GM12878 (cell line): ENCODE results near the gene PDZRN3. TPM values are rescaled to one million over a fixed set of nuclear protein-coding genes. Genes with fewer than 3 reads are reported as not detected.

Experiments used
- ATAC-seq: fragments of 200-7000 bp; cut with Tn5 transposase; 3 replicates; pipeline ENCODE4 v1.9.1; 2020; ENCODE audit warnings: mild to moderate bottlenecking, moderate library complexity
- BruUV-seq: library from RNA; stranded (reverse); fragments of 400-500 nt; replicated peaks from 2 replicates; lab custom pipeline; 2021; lab: Mats Ljungman, UMichigan
- CTCF ChIA-PET: fragments of 300-600 bp; sonication (Branson Sonifier 250); formaldehyde crosslinking; extraction: SDS; loops from one replicate; lab custom pipeline; 2021; ENCODE audit warnings: inconsistent platforms; lab: Yijun Ruan, JAX
- POLR2A ChIA-PET: fragments of 350-600 bp; formaldehyde crosslinking; extraction: SDS; loops from one replicate; lab custom pipeline; 2021; ENCODE audit warnings: inconsistent platforms; lab: Charles Lee
- RAD21 ChIA-PET: fragments of 300-600 bp; sonication (Branson Sonifier 250); formaldehyde crosslinking; loops from one replicate; lab custom pipeline; 2023; ENCODE audit warnings: antibody characterized with exemption; ENCODE audit not compliant: unreplicated experiment; lab: Charles Lee
- SMC1A ChIA-PET: fragments of 300-600 bp; sonication (Branson Sonifier 250); formaldehyde crosslinking; loops from one replicate; lab custom pipeline; 2023; ENCODE audit not compliant: unreplicated experiment, uncharacterized antibody; lab: Charles Lee
- DNase-seq: peaks from one replicate; pipeline ENCODE4 v3.0.0-alpha.2; 2011; ENCODE audit warnings: low read depth, low spot score
- FAIRE-seq: peaks from 3 replicates; lab custom pipeline; 2011; peaks lifted over from hg19 to GRCh38; lab: Jason Lieb, UNC
- H2AFZ ChIP-seq: 2 replicates; pipeline ENCODE4 v1.6.0; 2011; ENCODE audit warnings: low read depth, low read length, control low read depth; ENCODE audit not compliant: control insufficient read depth
- H3K27ac ChIP-seq: 2 replicates; pipeline ENCODE4 v1.5.1; 2011; ENCODE audit warnings: control low read depth; ENCODE audit not compliant: control insufficient read depth, insufficient read depth
- H3K27me3 ChIP-seq, 2 experiments: replicated peaks in 1 of 2; 2 replicates each; pipeline versions ENCODE4 v1.6.0 to v1.6.1; 2011; ENCODE audit warnings: low read length in 1 of 2; ENCODE audit not compliant: control insufficient read depth in 2 of 2, insufficient read depth in 2 of 2
- H3K36me3 ChIP-seq, 2 experiments: 2 replicates each; pipeline ENCODE4 v1.5.1; 2011; ENCODE audit warnings: low read length in 1 of 2; ENCODE audit not compliant: control insufficient read depth in 2 of 2, insufficient read depth in 2 of 2
- H3K4me1 ChIP-seq: 2 replicates; pipeline ENCODE4 v1.6.1; 2011; ENCODE audit warnings: mild to moderate bottlenecking, low read length, moderate library complexity, mixed read lengths; ENCODE audit not compliant: control insufficient read depth, insufficient read depth
- H3K4me2 ChIP-seq: 2 replicates; pipeline ENCODE4 v1.6.0; 2011; ENCODE audit warnings: control low read depth; ENCODE audit not compliant: control insufficient read depth, insufficient read depth
- H3K4me3 ChIP-seq: fragments of 200-600 bp; sonication (generic); 2 replicates; pipeline ENCODE4 v1.5.1; 2016
- H3K79me2 ChIP-seq: 2 replicates; pipeline ENCODE4 v1.6.0; 2011; ENCODE audit warnings: low read length; ENCODE audit not compliant: control insufficient read depth, insufficient read depth
- H3K9ac ChIP-seq: 2 replicates; pipeline ENCODE4 v1.8.0; 2011; ENCODE audit warnings: low read length, control low read depth, mixed read lengths; ENCODE audit not compliant: control insufficient read depth, insufficient read depth
- H3K9me3 ChIP-seq: replicated peaks from 3 replicates; pipeline ENCODE4 v1.5.1; 2011; ENCODE audit warnings: mild to moderate bottlenecking, low read length; ENCODE audit not compliant: control insufficient read depth, insufficient read depth
- H4K20me1 ChIP-seq: 2 replicates; pipeline ENCODE4 v1.6.0; 2011; ENCODE audit not compliant: control insufficient read depth, insufficient read depth
- CHD4 ChIP-seq: fragments of 200-600 bp; sonication (generic); IDR thresholded peaks from 2 replicates; pipeline ENCODE4 v1.6.1; 2016; ENCODE audit warnings: mild to moderate bottlenecking
- FOXK2 ChIP-seq: fragments of 450-650 bp; IDR thresholded peaks from 2 replicates; pipeline ENCODE4 v1.6.1; 2017; ENCODE audit warnings: mild to moderate bottlenecking, moderate library complexity
- FOXM1 ChIP-seq: IDR thresholded peaks from 2 replicates; pipeline ENCODE4 v1.6.1; 2012; ENCODE audit warnings: low read depth, mild to moderate bottlenecking, inconsistent platforms, low read length, moderate library complexity
- HSF1 ChIP-seq: fragments of 150-350 bp; IDR thresholded peaks from 2 replicates; pipeline ENCODE4 v1.6.1; 2014; ENCODE audit warnings: mild to moderate bottlenecking, low read depth, low read length
- KLF5 ChIP-seq: fragments of 450-650 bp; IDR thresholded peaks from 2 replicates; pipeline ENCODE4 v1.6.1; 2014; ENCODE audit warnings: mild to moderate bottlenecking; ENCODE audit not compliant: partially characterized antibody
- LARP7 ChIP-seq: fragments of 450-650 bp; IDR thresholded peaks from 2 replicates; pipeline ENCODE4 v1.6.1; 2017; ENCODE audit warnings: mild to moderate bottlenecking
- MXI1 ChIP-seq: fragments of 150-350 bp; IDR thresholded peaks from 2 replicates; pipeline ENCODE4 v1.6.1; 2011; ENCODE audit warnings: low read depth, mild to moderate bottlenecking, inconsistent platforms, low read length, improper control_type of control experiment
- RBBP5 ChIP-seq: fragments of 200-600 bp; sonication (generic); conservative IDR thresholded peaks from 2 replicates; pipeline ENCODE4 v1.6.1; 2016
- SIX5 ChIP-seq: IDR thresholded peaks from 2 replicates; pipeline ENCODE4 v1.6.1; 2011; ENCODE audit warnings: mild to moderate bottlenecking, low read depth, low read length, moderate library complexity; ENCODE audit not compliant: severe bottlenecking
- SMAD1 ChIP-seq: fragments of 450-650 bp; IDR thresholded peaks from 2 replicates; pipeline ENCODE4 v1.6.1; 2018; ENCODE audit warnings: mild to moderate bottlenecking, low read depth; ENCODE audit not compliant: partially characterized antibody
- SP1 ChIP-seq: IDR thresholded peaks from one replicate; pipeline ENCODE4 v1.6.1; 2011; ENCODE audit warnings: low read depth, low read length
- STAT3 ChIP-seq: IDR thresholded peaks from 2 replicates; pipeline ENCODE4 v1.6.1; 2011; ENCODE audit warnings: low read depth, low read length, improper control_type of control experiment
- SUPT20H ChIP-seq: IDR thresholded peaks from 2 replicates; pipeline ENCODE4 v1.6.1; 2011; ENCODE audit warnings: low read depth, mild to moderate bottlenecking, low read length, moderate library complexity, borderline replicate concordance; ENCODE audit not compliant: control insufficient read depth
- TCF7 ChIP-seq: IDR thresholded peaks from 2 replicates; pipeline ENCODE4 v1.6.1; 2014; ENCODE audit warnings: antibody characterized with exemption, borderline replicate concordance
- ZBTB33 ChIP-seq: fragments of 450-650 bp; IDR thresholded peaks from 2 replicates; pipeline ENCODE4 v1.6.1; 2017; ENCODE audit warnings: mild to moderate bottlenecking
- ZNF207 ChIP-seq: fragments of 450-650 bp; IDR thresholded peaks from 2 replicates; pipeline ENCODE4 v1.6.1; 2014; ENCODE audit warnings: antibody characterized with exemption, mild to moderate bottlenecking, borderline replicate concordance
- ZNF24 ChIP-seq: fragments of 450-650 bp; IDR thresholded peaks from 2 replicates; pipeline ENCODE4 v1.6.1; 2017; ENCODE audit warnings: antibody characterized with exemption, mild to moderate bottlenecking
- WGBS: methylation state at CpG from one replicate; pipeline ENCODE4 v1.1.6; 2016; ENCODE audit warnings: low lambda C conversion rate; ENCODE audit not compliant: insufficient replicate concordance, insufficient coverage; ENCODE audit errors: missing lambda C conversion rate; 5-methylcytosine and 5-hydroxymethylcytosine counted together
- in situ Hi-C: fragments of 300-500 bp; cut with MboI; formaldehyde crosslinking; loops from 9 replicates; pipeline ENCODE4 v1.14.3; 2018; ENCODE audit warnings: mixed read lengths
- intact Hi-C: fragments of 100-400 bp; cut with micrococcal nuclease; formaldehyde crosslinking; loops from one replicate; pipeline ENCODE4 v1.14.2; 2022; ENCODE audit not compliant: unreplicated experiment
- polyA plus RNA-seq, 11 experiments: library from polyadenylated mRNA; depleted of rRNA in 4 of 11; unstranded in 6 of 11; stranded (reverse) in 5 of 11; fragments of >200 nt; fragmentation: Nextera tagmentation in 4 of 11; fragmentation: Illumina TruSeq in 1 of 11; extraction: Ambion mirVana in 4 of 11; extraction: Trizol in 1 of 11; gene quantifications; 1 replicate in 1 of 11; 2 replicates in 10 of 11; pipeline versions ENCODE4 v1.2.1 to v1.2.3, GENCODE V29; 2011 to 2016; ENCODE audit warnings: inconsistent platforms in 2 of 11, missing spikeins in 2 of 11, low read depth in 1 of 11
- total RNA-seq, 4 experiments: library from RNA; depleted of rRNA in 3 of 4; stranded (reverse); fragments of >200 nt in 3 of 4; fragmentation: Illumina TruSeq in 1 of 4; extraction: Trizol in 1 of 4; gene quantifications; 2 replicates each; pipeline versions ENCODE4 v1.2.1 to v1.2.3, GENCODE V29; 2013 to 2021
- TF ChIP-seq, protein P1 (sequence below): fragments of 450-650 bp; IDR thresholded peaks from 2 replicates; pipeline ENCODE4 v1.6.1; 2016; ENCODE audit warnings: mild to moderate bottlenecking

The PDZRN3 gene
- total and polyA plus RNA-seq, 10 of the 15 experiments (the other 5 are each of a cell fraction or from before 2014, with no cell fraction given), result 0.07 to 0.37 (median 0.12) TPM; not detected in 6

DNA sequence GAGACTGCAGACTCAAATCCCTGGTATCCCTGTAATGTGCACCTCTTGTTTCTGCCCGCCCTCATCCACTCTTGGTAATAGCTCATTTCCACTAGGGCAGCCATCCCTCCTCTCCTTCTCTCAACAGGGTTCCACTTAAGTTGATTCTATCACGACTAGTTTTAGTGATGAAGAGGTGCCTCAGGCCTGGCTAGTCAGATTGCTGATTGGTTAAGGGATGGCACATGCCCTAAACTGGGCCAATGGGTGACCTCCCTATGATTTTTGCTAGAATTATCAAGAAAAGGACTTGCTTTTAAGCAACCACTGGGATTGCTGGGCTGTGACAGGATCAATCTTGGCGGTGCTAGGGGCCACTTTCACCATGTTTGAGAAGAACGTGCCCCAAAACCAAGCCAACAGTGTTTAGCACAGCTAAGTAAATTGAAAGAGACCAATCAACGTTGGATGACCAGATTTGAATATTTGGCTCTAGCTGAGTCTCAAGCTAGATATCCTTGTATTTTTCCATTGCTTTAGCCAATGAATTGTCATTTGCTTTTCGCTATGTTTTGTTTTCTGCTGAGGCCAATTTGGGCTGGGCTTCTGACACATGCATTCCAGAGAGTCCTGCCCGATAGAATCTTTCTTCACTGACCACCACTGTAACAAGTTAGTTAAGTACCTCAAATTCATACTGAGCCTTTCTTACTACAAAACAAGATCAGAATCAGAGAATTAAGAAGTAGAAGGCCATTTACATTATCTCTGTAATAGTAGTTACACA lies 131.0 kb downstream of the PDZRN3 start (continued):
- TF ChIP-seq KLF5, result no peak

- in situ Hi-C loops, result no loop called here
- BruUV-seq, result no TSS peak
- Histone ChIP-seq H3K9ac (no peak overlapping the region), H3K27ac (no peak overlapping the region), H4K20me1 (no peaks in the 10 kb centered on the region), H3K36me3 (no peaks in the 10 kb centered on the region), H2AFZ (no peak overlapping the region), H3K79me2 (no peaks in the 10 kb centered on the region), H3K4me2 (no peak overlapping the region), H3K4me3 (no peak overlapping the region), H3K9me3 (no peaks in the 10 kb centered on the region), H3K27me3 (no peaks in the 10 kb centered on the region), H3K4me1 (no peaks in the 10 kb centered on the region)
- ChIA-PET CTCF (interaction anchor here (1.5 kb wide), 1 partner anchor 11 kb away, joined by 3 read pairs; no protein-coding TSS in a partner anchor), POLR2A (no interaction called here), RAD21 (interaction anchor here (0.6 to 1.0 kb wide), 2 partner anchors 7 to 10 kb away, joined by 3 read pairs; no protein-coding TSS in a partner anchor), SMC1A (interaction anchor here (1.0 kb wide), 1 partner anchor 9 kb away, joined by 3 read pairs; no protein-coding TSS in a partner anchor)
- intact Hi-C loops, result loop anchor here (10.0 kb wide), 1 partner anchor 517 kb away; no protein-coding TSS in a partner anchor
- ATAC-seq (no peak), DNase-seq (no peak), FAIRE-seq (no peak)
- no peak for TF ChIP-seq RBBP5
- TF ChIP-seq MXI1, result no peak
- no peak for TF ChIP-seq ZNF207
- no peak for TF ChIP-seq SIX5
- TF ChIP-seq, protein P1, sequence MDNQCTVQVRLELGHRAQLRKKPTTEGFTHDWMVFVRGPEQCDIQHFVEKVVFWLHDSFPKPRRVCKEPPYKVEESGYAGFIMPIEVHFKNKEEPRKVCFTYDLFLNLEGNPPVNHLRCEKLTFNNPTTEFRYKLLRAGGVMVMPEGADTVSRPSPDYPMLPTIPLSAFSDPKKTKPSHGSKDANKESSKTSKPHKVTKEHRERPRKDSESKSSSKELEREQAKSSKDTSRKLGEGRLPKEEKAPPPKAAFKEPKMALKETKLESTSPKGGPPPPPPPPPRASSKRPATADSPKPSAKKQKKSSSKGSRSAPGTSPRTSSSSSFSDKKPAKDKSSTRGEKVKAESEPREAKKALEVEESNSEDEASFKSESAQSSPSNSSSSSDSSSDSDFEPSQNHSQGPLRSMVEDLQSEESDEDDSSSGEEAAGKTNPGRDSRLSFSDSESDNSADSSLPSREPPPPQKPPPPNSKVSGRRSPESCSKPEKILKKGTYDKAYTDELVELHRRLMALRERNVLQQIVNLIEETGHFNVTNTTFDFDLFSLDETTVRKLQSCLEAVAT, result no peak
- TF ChIP-seq LARP7, result no peak
- TF ChIP-seq CHD4, result no peak
- no peak for TF ChIP-seq SMAD1
- TF ChIP-seq HSF1, result no peak
- TF ChIP-seq TCF7, result no peak
- TF ChIP-seq STAT3, result no peak
- TF ChIP-seq ZBTB33, result no peak
- TF ChIP-seq ZNF24, result no peak
- TF ChIP-seq SUPT20H, result no peak
- TF ChIP-seq SP1, result no peak
- no peak for TF ChIP-seq FOXK2
- TF ChIP-seq FOXM1, result no peak
- 60% methylated on average over 5 of the region's 5 CpGs for WGBS
Observed at GRCh38 chr3:73492186-73492585, 132.6 kb downstream of the PDZRN3 start.
